HG03064 (cell line): ENCODE measurements around the gene CEP170B.
"Not testable (repeated sequence)": the region's sequence is repeated elsewhere in the genome, so short reads cannot be mapped to it uniquely, and the experiment has no call there.

Experiments
- ATAC-seq: cut with Tn5 transposase; IDR thresholded peaks from one replicate; pipeline ENCODE4 v1.9.1; 2021; ENCODE audit warnings: low read depth; ENCODE audit not compliant: unreplicated experiment

CEP170B gene

DNA sequence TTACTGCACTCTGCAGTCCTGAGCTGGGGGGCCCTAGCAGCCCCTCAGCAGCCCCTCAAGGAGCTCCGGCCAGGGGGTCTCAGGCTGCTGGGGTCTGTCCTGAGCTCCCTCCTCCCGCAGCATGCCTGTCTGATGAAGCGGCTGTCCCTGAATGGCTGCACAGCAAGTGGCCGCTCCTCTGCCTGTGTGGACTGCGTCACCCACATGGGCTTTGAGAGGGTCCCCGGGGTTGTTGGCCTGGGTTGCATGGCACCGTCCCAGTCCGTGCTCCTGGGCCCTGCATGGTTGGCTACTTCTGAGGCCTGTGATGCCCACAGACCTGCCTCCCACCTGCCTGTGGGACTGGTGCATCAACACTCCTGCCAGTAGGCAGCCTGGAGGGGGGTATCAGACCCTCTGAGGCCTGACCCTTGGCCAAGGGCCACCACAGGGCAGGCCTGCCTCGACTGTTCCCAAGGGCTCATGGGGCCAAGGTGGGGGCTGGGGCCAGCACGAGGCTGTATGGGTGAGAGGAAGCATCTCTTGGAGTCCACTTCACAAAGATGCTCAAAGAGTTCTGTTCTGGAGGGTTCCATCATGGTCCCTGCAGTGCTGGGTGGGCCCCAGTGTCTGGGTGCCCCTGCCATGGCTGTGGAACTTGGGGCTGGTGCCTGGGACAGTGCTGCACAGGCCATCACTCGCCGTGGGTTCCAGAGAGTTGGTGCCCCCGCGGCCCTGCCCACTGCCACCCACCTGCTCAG is 12.2 kb downstream of the CEP170B start:
- no peak for ATAC-seq

DNA sequence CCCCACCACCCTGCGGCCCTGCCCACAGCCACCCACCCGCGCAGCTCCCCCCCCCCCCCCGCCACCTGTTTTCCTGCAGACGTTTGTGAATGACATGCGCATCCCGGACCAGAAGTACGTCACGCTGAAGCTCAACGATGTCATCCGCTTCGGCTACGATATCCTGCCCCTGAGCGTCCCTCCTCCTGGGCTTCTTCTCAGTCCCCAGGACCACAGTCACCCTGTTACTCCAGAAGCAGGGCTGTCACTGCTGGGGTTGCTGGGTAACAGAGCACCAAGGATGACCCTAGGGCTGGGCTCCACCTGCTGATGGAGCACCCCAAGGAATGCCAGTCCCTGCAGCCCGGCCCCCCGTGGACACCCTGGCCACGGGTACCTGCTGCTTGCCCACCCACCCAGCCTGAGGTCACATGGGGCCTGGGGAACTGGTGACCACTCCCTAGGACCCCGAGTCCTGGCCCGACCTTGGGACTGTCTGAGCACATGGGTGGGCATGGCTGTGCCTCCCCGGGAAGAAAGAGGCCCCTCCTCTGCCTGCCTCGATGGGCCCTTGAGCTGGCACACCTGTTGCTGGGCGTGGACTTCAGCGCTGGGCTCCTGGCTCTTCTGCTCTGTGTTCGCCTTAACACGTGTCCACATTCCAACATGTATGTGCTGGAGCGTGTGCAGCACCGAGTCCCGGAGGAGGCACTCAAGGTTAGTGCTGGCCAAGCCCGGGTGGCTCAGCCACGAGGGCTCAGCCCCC is 12.9 kb downstream of the CEP170B start:
- no peak for ATAC-seq

DNA sequence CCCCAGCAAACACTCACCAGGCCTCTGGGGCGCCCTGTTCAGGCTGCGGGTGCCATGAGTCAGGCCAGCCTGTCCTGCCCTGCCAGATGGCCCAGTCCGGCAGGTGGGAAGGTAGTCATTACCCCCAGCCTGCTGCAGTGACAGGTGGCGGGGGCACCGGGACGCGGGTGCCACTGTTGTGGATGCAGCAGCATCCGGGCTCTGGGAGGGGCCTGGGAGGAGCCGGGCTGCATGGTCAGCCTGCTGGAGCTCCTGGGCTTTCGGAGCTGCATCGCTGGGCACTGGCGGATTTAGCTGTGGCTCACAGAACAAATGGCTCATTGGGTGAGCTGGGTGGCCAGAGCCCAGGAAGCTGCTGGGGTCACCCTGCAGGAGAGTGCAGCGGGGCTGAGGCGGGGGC is 13.5 kb downstream of the CEP170B start:
- ATAC-seq, result no peak

DNA sequence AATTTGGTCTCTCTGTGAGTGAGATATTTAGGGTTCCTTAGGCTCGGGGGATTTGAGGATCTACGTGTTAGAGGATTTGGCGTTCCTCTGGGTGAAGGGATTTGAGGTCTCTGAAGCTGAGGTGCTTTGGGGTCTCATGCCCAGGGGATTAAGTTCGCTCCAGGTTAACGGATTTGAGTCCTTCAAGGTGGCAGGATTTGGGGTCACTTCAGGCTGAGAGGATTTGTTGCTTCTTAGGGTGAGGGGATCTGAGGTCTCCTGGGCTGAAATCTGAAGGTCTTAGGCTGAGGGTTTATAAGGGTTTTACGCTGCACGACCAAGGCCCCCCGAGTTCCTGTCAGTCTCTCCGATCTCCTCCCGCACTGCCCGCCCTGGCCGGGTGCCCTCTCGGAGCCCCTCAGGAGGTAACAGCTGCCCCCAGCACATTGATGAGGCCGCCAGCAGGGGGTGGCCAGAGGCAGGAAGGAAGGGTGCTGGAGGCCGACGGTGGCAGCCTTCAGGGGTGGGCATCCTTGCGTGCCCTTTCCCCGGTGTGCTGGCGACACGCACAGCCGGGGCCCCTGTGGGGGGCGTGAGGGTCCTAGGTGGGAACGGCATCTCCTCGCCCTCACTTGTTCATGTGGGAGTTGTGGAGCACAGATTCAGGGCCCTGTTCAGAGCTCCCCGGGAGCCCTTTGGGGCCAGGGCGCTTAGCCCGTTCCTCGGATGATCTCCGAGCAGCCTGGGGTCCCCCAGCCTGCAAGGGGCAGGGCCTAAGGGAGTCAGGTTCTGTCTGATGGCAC is 14.3 kb downstream of the CEP170B start:
- ATAC-seq, result no peak

DNA sequence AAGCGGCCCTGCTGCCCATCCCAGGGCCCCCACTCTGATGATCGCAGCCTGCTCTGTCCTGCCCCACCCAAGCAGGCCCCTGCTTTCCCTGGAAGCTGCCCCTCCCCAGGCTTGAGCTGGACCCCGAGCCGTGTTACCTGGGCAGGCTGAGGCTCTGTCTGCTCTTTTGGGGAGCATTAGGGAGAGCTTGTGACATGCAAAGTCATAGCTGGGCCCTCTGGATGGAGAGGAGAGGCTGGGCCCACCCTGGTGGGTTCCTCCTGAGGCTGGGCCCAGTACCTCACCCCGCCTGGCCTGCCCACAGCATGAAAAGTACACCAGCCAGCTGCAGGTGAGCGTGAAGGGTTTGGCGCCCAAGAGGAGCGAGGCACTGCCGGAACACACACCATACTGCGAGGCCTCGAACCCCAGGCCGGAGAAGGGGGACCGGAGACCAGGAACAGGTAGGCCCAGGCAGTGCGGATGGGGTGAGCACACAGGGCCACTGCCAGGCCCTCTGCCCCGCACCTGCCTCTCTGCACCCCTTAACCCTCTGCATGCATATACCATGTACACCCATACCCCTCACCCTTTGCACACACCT is 15.0 kb downstream of the CEP170B start:
- ATAC-seq, result no peak

DNA sequence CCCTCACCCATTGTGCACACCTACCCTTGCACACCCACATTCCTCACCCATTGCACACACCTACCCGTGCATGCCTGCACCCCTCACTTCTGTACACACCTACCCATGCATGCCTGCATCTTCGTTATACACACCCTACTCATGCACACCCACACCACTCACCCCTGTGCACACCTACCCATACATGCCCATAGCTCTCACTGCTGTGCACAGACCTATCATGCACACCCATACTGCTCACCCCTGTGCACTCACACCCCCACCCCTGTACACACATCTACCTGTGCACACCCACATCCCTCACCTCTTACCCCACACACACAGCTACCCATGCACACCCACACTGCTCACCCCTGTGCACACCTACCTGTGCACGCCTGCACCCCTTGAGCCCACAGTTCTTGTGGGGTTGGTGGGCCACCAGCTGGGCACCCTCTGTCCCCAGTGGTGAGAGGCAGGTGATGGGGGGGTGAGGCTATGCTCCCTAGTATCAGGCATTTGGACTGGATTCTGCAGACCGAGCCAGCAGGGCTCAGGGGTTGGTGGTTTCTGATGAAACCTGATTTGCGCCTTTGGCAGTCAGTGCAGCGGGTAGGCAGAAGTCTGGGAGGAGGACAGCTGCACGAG is 15.6 kb downstream of the CEP170B start:
- no peak for ATAC-seq

DNA sequence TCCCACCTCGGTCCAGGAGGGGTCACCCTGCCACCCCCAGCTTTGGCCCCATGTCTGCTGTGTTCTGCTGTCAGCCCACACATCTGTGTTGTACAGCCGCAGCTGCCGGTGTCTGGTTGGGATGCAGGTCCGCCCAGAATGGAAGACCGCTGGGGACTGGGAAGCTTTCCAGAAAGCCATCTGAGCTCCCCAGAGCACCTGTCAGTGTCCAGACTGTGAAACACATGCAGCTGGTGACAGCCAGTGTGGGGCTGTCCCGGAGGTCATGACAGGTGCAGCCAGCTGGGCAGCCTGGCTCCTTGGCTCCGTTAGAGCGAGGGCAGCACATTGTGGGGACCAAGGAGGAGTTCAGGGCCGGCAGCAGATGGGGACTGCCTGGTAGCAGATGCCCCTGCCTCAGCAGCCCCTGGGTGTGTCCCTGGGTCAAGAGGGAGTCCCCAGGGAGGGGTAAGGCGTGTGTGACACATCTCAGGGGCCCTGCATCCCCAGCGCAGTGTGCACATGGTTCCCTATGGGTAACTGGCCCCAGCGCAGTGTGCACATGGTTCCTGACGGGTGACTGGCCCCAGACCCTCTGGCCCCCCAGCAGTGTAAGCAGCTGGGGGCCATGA is 16.4 kb downstream of the CEP170B start:
- no peak for ATAC-seq

DNA sequence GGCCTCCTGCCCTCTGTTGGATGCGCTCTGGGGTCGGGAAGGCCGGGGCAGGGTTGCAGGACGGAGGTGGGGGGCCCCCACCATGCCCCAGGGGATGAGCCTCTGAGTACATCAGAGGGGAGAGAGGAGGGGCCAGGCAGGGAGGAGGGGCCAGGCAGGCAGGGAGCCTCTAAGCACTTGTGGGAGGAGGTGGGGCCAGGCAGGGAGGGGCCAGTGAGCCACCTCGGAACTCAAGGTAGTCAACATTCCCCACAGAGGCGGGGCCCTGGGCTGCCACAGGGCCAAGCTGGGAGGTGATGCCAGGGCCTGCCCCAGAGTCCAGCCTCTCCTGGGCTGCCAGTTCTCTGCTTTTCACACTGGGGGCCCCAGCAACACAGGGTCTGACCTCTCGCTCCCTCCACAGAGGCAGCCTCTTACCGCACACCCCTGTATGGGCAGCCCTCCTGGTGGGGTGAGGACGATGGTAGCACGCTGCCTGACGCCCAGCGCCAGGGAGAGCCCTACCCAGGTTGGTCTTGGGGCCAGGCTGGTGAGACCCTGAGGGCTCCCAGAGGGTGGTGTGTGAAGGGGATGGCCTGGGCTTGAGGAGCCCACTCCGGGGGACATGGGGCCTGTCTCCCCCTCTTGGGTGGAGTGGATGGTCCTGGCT is 17.4 kb downstream of the CEP170B start:
- ATAC-seq, result no peak

DNA sequence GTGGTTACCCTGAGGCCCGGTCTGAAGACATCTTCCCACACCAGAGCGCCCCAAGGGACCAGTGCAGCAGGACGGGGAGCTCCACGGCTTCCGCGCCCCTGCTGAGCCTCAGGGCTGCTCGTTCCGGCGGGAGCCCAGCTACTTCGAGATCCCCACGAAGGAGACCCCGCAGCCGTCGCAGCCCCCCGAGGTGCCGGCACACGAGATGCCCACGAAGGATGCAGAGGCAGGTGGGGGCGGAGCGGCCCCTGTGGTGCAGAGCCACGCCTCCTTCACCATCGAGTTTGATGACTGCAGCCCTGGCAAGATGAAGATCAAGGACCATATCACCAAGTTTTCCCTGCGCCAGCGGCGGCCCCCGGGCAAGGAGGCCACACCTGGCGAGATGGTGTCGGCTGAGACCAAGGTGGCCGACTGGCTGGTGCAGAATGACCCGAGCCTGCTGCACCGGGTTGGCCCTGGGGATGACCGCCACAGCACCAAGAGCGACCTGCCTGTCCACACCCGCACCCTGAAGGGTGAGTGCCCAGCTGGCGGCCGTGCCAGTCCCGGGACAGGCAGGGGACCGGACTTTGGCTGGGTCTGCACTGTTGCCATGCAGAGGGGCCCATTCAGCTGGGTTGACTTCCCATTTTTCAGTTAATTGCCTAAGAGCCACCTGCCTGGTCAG is 18.1 kb downstream of the CEP170B start:
- no peak for ATAC-seq

DNA sequence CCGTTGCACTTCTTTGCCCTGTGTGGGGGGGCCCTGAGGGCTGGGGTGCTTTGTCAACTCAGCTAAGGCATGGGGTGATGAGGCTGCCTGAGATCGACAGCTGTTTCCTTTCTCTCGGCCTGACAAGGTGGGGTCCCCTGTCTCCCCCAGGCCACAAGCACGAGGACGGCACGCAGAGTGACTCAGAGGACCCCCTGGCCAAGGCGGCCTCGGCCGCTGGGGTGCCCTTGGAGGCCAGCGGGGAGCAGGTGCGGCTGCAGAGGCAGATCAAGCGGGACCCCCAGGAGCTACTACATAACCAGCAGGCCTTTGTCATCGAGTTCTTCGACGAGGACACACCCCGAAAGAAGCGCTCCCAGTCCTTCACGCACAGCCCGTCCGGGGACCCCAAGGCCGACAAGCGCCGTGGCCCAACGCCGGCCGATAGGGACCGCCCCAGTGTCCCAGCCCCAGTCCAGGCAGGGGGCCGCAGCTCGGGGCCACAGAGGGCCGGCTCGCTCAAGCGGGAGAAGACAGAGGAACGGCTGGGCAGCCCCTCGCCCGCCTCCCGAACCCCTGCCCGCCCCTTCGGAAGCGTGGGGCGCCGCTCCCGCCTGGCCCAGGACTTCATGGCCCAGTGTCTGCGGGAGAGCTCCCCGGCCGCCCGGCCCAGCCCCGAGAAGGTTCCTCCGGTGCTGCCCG is 18.8 kb downstream of the CEP170B start:
- ATAC-seq, result no peak

DNA sequence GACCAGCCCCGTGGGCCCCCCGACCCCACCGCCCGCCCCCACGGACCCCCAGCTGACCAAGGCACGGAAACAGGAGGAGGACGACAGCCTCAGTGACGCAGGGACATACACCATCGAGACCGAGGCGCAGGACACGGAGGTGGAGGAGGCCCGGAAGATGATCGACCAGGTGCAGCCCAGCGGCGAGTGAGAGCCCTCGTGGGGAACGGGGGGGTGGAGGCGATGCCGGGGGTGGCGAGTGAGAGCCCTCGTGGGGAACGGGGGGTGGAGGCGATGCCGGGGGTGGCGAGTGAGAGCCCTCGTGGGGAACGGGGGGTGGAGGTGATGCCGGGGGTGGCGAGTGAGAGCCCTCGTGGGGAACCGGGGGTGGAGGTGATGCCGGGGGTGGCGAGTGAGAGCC is 19.3 kb downstream of the CEP170B start:
- not testable (repeated sequence) for ATAC-seq

DNA sequence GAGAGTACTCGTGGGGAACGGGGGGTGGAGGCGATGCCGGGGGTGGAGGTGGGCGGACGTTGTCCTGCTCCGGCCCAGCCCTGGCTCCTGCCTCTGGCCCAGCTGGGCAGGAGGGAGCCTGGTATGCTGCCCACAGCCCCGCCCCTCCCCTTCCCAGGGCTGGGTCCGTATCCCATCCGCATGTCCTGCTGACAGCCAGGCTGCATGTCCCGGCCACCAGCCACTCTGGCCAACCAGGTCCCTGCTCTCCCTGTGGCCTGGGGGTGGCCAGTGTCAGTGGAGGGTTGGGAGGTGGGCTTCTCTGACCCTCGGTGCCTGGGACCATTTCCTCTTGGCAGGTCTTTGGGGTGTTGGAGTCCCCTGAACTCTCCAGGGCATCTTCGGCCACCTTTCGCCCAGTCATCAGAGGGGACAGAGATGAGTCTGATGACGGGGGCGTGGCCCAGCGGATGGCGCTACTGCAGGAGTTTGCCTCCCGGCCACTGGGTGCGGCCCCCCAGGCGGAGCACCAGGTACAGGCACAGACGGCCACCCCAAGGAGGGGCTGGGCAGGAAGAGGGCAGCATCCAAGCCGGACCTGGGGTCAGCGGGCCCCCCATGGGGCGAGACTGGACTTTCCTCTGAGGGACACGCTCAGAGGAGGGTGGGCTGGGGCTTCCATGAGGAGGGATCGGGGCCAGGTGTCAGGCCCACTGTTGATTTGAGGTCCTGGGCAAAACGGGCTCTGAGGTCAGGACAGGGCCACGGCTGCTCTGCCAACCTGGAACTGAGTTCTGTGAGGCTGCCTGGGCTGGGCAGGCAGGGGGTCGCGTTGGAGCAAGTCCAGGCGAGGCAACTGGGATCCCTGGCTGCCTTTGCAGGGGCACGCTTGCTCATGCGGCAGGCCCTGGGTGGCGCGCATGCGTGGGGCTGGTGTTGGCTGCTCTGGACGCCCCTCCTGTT is 20.2 kb downstream of the CEP170B start:
- no peak for ATAC-seq

DNA sequence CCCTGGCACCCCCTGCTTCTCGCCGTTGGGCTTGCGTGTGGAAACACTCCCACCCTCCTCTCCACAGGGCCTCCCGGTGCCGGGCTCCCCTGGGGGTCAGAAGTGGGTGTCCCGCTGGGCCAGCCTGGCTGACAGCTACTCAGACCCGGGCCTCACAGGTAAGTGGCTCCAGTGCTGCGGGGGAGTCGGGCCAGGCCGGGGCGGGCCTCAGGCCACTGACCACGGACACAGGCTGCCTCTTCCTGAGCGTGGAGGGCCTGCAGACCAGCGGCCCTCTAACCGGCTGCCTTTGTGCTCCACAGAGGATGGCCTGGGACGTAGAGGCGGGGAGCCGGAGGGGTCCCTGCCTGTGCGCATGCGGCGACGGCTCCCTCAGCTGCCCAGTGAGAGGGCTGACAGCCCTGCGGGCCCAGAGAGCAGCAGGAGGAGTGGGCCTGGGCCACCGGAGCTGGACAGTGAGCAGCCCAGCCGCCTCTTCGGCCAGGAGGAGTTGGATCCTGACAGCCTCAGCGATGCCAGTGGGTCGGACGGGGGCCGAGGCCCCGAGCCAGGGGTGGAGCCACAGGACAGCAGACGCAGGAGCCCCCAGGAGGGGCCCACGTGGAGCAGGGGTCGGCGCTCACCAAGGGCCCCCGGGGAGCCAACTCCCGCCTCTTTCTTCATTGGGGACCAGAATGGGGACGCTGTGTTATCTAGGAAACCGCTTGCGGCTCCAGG is 21.1 kb downstream of the CEP170B start:
- no peak for ATAC-seq

DNA sequence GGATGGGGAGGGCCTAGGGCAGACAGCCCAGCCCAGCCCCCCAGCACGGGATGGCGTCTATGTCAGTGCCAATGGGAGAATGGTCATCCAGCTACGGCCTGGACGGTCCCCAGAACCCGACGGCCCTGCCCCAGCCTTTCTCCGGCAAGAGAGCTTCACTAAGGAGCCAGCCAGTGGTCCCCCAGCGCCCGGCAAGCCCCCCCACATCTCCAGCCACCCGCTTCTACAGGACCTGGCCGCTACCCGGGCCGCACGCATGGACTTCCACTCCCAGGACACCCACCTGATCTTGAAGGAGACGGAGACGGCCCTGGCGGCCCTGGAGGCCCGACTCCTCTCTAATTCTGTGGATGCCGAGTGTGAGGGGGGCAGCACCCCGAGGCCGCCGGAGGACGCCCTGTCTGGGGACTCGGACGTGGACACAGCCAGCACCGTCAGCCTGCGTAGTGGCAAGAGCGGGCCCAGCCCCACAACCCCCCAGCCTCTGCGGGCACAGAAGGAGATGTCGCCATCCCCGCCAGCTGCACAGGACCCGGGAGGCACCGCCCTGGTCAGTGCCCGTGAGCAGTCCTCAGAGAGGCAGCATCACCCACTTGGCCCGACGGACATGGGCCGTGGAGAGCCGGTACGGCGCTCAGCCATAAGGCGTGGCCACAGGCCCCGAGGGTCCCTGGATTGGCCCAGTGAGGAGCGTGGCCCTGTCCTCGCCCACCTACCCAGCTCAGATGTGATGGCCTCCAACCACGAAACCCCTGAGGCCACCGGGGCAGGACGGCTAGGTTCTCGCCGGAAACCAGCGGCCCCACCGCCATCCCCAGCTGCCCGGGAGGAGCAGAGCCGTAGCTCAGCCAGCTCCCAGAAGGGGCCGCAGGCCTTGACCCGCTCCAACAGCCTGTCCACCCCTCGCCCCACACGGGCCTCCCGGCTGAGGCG is 21.9 kb downstream of the CEP170B start:
- no peak for ATAC-seq

DNA sequence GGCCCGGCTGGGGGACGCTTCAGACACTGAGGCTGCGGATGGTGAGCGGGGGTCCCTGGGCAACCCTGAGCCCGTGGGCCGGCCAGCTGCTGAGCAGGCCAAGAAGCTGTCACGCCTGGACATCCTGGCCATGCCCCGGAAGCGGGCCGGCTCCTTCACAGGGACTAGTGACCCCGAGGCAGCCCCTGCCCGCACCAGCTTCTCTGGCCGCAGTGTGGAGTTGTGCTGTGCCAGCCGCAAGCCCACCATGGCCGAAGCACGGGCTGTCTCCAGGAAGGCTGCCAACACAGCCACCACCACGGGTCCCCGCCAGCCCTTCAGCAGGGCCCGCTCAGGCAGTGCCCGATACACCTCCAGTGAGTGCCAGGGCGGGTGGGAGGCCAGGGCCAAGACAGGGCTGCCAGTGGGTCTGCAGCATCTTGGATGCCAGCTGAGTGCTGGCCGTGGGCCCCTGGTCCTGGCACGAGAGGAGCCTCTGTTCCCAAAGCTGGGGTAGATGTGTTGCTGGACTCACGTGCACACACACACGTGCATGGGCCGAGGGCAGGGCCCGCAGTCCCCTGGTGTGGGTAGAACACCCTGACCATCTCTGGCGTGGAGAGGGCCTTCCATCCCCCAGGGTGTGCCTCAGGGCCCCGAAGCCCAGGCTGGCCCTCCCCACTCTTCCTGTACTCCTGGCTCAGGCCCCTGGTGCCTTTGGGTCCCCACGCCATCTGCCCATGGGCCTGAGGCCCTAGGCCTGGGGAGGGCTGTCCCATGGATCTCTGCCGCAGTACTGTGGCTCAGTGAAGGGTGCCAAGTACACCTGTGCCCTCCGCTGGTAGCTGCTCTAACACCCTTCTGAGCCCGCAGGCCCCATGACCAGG is 22.8 kb downstream of the CEP170B start:
- ATAC-seq, result no peak
